H4 (cell line): ENCODE results near the gene RRP15. TPM values are rescaled to one million over a fixed set of nuclear protein-coding genes. Genes with fewer than 3 reads are reported as not detected.

Experiments
- DNase-seq: peaks from one replicate; pipeline ENCODE4 v3.0.0-alpha.2; 2015; ENCODE audit warnings: low spot score
- total RNA-seq: library from RNA; depleted of rRNA; stranded (reverse); fragments of >200 nt; shearing (Covaris generic); gene quantifications from 2 replicates; pipeline ENCODE4 v1.2.3, GENCODE V29; 2014

The RRP15 gene
- total RNA-seq, 1 experiment from 2014 or later, result 5.8 TPM

GRCh38 chr1:218362418-218363076 lies 77.5 kb downstream of the RRP15 start:
- no peak for DNase-seq

- DNase-seq, result no peak
Measured at GRCh38 chr1:218363141-218363540, 78.0 kb downstream of the RRP15 start.

- no peak for DNase-seq
Measured at GRCh38 chr1:218364028-218364710, 79.1 kb downstream of the RRP15 start.

- DNase-seq, result no peak
Measured at GRCh38 chr1:218365226-218365999, 80.3 kb downstream of the RRP15 start.

- DNase-seq, result no peak
Measured at GRCh38 chr1:218366322-218367052, 81.4 kb downstream of the RRP15 start.

- no peak for DNase-seq
Measured at GRCh38 chr1:218367118-218367517, 82.0 kb downstream of the RRP15 start.

GRCh38 chr1:218368686-218369085 lies 83.6 kb downstream of the RRP15 start:
- no peak for DNase-seq

- peak; percentile 43 for DNase-seq
Measured at GRCh38 chr1:218369688-218370511, 84.8 kb downstream of the RRP15 start.

GRCh38 chr1:218371927-218372672 lies 87.0 kb downstream of the RRP15 start:
- DNase-seq, result no peak

- peak; percentile 35 for DNase-seq
Measured at GRCh38 chr1:218374401-218375353, 89.6 kb downstream of the RRP15 start.

- no peak for DNase-seq
Measured at GRCh38 chr1:218376722-218377121, 91.6 kb downstream of the RRP15 start.

- DNase-seq, result peak; percentile 92
Measured at GRCh38 chr1:218377143-218377660, 92.1 kb downstream of the RRP15 start.

- peak; percentile 66 for DNase-seq
Measured at GRCh38 chr1:218380125-218380977, 95.3 kb downstream of the RRP15 start.

GRCh38 chr1:218382261-218382660 lies 97.2 kb downstream of the RRP15 start:
- DNase-seq, result no peak

GRCh38 chr1:218383051-218383450 lies 98.0 kb downstream of the RRP15 start:
- no peak for DNase-seq

- peak; percentile 18 for DNase-seq
Measured at GRCh38 chr1:218383681-218384080, 98.6 kb downstream of the RRP15 start.

- peak; percentile 38 for DNase-seq
Measured at GRCh38 chr1:218384581-218384993, 99.5 kb downstream of the RRP15 start.
